WTC11 (cell line): ENCODE measurements around the gene GNAI3. TPM values are rescaled to one million over a fixed set of nuclear protein-coding genes. Genes with fewer than 3 reads are reported as not detected.

ENCODE experiments used
- ATAC-seq: fragments of 200-7000 bp; cut with Tn5 transposase; 2 replicates; pipeline ENCODE4 v1.10.0; 2021; ENCODE audit warnings: mild to moderate bottlenecking, moderate library complexity
- CTCF ChIA-PET: fragments of 300-600 bp; sonication (Branson Sonifier 250); formaldehyde crosslinking; loops from one replicate; lab custom pipeline; 2021; ENCODE audit warnings: antibody characterized with exemption; lab: Charles Lee
- POLR2A ChIA-PET: fragments of 350-600 bp; sonication (Branson Sonifier 250); formaldehyde crosslinking; loops from one replicate; lab custom pipeline; 2021; ENCODE audit warnings: antibody characterized with exemption; lab: Charles Lee
- DNase-seq: peaks from one replicate; pipeline ENCODE4 v3.0.0; 2021; ENCODE audit warnings: low spot score
- H3K27ac Mint-ChIP-seq: 2 replicates; pipeline ENCODE4 v1.8.0; 2021; ENCODE audit warnings: mixed read lengths
- H3K27me3 Mint-ChIP-seq: 2 replicates; pipeline ENCODE4 v1.8.0; 2021; ENCODE audit warnings: low read depth, mild to moderate bottlenecking, moderate library complexity, mixed read lengths
- H3K36me3 Mint-ChIP-seq: 2 replicates; pipeline ENCODE4 v1.8.0; 2021; ENCODE audit warnings: mixed read lengths
- H3K4me1 Mint-ChIP-seq: 2 replicates; pipeline ENCODE4 v1.8.0; 2022; ENCODE audit warnings: mixed read lengths
- H3K4me3 Mint-ChIP-seq: 2 replicates; pipeline ENCODE4 v1.8.0; 2021; ENCODE audit warnings: mild to moderate bottlenecking, moderate library complexity, mixed read lengths
- H3K9me3 Mint-ChIP-seq: 2 replicates; pipeline ENCODE4 v1.8.0; 2021; ENCODE audit warnings: mixed read lengths
- ELF4 ChIP-seq: sonication (generic); formaldehyde crosslinking; IDR thresholded peaks from 2 replicates; pipeline ENCODE4 v1.8.1; 2022; ENCODE audit warnings: low read depth, mild to moderate bottlenecking, moderate library complexity, missing genetic modification reagents
- FOXK1 ChIP-seq: sonication (generic); formaldehyde crosslinking; IDR thresholded peaks from 2 replicates; pipeline ENCODE4 v1.8.0; 2022; ENCODE audit warnings: mild to moderate bottlenecking, moderate library complexity, missing genetic modification reagents
- FOXP1 ChIP-seq: sonication (generic); formaldehyde crosslinking; IDR thresholded peaks from 2 replicates; pipeline ENCODE4 v1.8.0; 2022; ENCODE audit warnings: missing genetic modification reagents, mild to moderate bottlenecking, moderate library complexity, borderline replicate concordance
- HMGXB4 ChIP-seq: sonication (generic); formaldehyde crosslinking; IDR thresholded peaks from 2 replicates; pipeline ENCODE4 v1.8.1; 2023; ENCODE audit warnings: mild to moderate bottlenecking, moderate library complexity, missing genetic modification reagents
- MXD4 ChIP-seq: fragments of 250-450 bp; sonication (Bioruptor Pico); IDR thresholded peaks from 2 replicates; pipeline ENCODE4 v1.8.0; 2021; ENCODE audit warnings: mild to moderate bottlenecking, moderate library complexity, borderline replicate concordance
- SOX15 ChIP-seq: fragments of 250-450 bp; sonication (Bioruptor Pico); IDR thresholded peaks from 2 replicates; pipeline ENCODE4 v1.9.0; 2021; ENCODE audit warnings: mild to moderate bottlenecking
- SP1 ChIP-seq: sonication (generic); formaldehyde crosslinking; conservative IDR thresholded peaks from 2 replicates; pipeline ENCODE4 v1.8.1; 2022; ENCODE audit warnings: missing genetic modification reagents
- ZNF138 ChIP-seq: sonication (generic); formaldehyde crosslinking; conservative IDR thresholded peaks from 2 replicates; pipeline ENCODE4 v1.8.1; 2022; ENCODE audit warnings: mild to moderate bottlenecking, moderate library complexity, missing genetic modification reagents
- total RNA-seq: library from RNA; stranded (reverse); gene quantifications from 3 replicates; pipeline ENCODE4 v1.2.3, GENCODE V29; 2021
- TF ChIP-seq, protein P1 (sequence below): sonication (generic); formaldehyde crosslinking; IDR thresholded peaks from 2 replicates; pipeline ENCODE4 v1.8.0; 2022; ENCODE audit warnings: mild to moderate bottlenecking, missing genetic modification reagents
- TF ChIP-seq, protein P2 (sequence below): sonication (generic); formaldehyde crosslinking; IDR thresholded peaks from 2 replicates; pipeline ENCODE4 v1.8.1; 2022; ENCODE audit warnings: mild to moderate bottlenecking, moderate library complexity, missing genetic modification reagents

Gene GNAI3
- total RNA-seq, 1 experiment from 2014 or later: 7.2 TPM

DNA sequence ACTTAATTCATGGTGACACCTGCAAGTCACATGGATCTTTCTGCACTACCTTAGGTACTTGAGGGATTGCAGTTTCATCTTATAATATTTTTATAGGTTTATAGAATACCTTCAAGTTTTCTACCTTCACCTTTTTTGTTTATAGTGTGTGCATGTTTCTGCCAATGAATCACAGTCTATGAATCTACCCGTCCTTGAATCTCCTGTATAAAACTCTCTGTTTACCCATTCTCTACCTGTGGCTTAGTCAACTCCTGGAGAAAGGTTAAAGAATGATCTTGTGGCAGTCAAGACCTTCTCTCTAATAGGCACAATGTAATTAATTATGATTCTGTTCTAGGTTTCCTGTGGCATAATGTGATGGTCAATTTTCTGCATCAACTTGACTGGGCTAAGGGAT, 116.3 kb downstream of the GNAI3 start:
- H3K27me3 Mint-ChIP-seq: peaks cover 3% of the 10 kb centered on the region
- TF ChIP-seq, protein P1, sequence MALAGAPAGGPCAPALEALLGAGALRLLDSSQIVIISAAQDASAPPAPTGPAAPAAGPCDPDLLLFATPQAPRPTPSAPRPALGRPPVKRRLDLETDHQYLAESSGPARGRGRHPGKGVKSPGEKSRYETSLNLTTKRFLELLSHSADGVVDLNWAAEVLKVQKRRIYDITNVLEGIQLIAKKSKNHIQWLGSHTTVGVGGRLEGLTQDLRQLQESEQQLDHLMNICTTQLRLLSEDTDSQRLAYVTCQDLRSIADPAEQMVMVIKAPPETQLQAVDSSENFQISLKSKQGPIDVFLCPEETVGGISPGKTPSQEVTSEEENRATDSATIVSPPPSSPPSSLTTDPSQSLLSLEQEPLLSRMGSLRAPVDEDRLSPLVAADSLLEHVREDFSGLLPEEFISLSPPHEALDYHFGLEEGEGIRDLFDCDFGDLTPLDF (CRISPR knock-in tag): no peak
- TF ChIP-seq SOX15 (CRISPR knock-in tag) (no peak), HMGXB4 (CRISPR knock-in tag) (no peak), MXD4 (no peak), ZNF138 (CRISPR knock-in tag) (no peak), ELF4 (CRISPR knock-in tag) (no peak), FOXK1 (CRISPR knock-in tag) (no peak), FOXP1 (no peak)
- TF ChIP-seq, protein P2, sequence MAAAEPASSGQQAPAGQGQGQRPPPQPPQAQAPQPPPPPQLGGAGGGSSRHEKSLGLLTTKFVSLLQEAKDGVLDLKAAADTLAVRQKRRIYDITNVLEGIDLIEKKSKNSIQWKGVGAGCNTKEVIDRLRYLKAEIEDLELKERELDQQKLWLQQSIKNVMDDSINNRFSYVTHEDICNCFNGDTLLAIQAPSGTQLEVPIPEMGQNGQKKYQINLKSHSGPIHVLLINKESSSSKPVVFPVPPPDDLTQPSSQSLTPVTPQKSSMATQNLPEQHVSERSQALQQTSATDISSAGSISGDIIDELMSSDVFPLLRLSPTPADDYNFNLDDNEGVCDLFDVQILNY (CRISPR knock-in tag): no peak
- peaks cover 6% of the 10 kb centered on the region for H3K4me1 Mint-ChIP-seq
- ChIA-PET CTCF (interaction anchor here (3.9 kb wide), 1 partner anchor 25 kb away, joined by 12 read pairs; no protein-coding TSS in a partner anchor), POLR2A (no interaction called here)
- no peaks in the 10 kb centered on the region for H3K9me3 Mint-ChIP-seq
- no peak for DNase-seq
- no peak for ATAC-seq
- H3K4me3 Mint-ChIP-seq: no peak overlapping the region
- no peaks in the 10 kb centered on the region for H3K36me3 Mint-ChIP-seq
- H3K27ac Mint-ChIP-seq: no peak overlapping the region

DNA sequence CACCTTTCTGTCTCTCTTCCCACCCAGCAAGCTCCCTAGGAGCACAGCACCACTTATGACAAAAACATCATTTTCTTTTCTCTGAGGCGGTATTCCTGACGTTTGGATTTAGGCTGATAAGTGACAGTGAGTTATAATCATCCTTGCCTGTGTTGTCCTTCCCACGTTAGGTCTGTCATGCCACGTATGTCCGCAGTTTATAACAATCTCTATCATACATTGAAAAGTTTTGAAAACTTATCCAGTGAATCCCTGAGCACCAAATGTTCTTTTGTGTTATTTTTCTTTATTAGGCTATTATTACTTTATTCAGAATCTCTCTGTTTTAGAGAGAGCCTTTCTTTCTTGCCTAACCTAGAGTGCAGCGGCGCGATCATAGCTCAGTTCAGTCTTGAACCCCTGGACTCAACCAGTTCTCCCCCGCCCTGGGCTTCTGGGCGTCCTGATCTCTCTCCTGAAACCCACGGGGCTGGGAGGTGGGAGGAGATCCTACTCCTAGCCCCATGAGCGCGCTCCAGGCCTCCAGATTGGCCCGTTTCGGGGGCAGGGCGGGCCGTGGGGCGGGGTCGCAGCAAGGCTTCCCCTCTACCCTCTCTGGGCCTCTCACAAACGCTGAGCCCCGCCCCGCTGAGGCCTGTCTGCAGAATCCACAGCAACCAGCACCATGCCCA, 119.2 kb downstream of the GNAI3 start, which contains the start of gene GSTM2:
TSS of gene GSTM2 (plus strand) at position 606 of the 671 bp plus-strand sequence. CDS start at position 665, 59 bp downstream.
- TF ChIP-seq SP1 (CRISPR knock-in tag) (peak; percentile 47; the same call in 1 of the 2 replicates), SOX15 (CRISPR knock-in tag) (no peak)
- H3K9me3 Mint-ChIP-seq: peaks cover 9% of the 10 kb centered on the region
- H3K4me3 Mint-ChIP-seq: peak within 1 kb of the TSS; percentile 68
- peak; percentile 100 for ATAC-seq
- peak; percentile 95 for DNase-seq
- H3K27ac Mint-ChIP-seq: peak within 1 kb of the TSS; percentile 50
- peaks cover 6% of the 10 kb centered on the region for H3K4me1 Mint-ChIP-seq
- POLR2A ChIA-PET: interaction anchor here (1.2 to 1.3 kb wide), 2 partner anchors 27 to 119 kb away, joined by 4 to 5 read pairs; partner anchors contain the start of gene GNAI3
- CTCF ChIA-PET: interaction anchor here (1.3 to 5.4 kb wide), 5 partner anchors 25 to 362 kb away, joined by 3 to 22 read pairs (median 5); partner anchors contain the start of gene AHCYL1
- H3K27me3 Mint-ChIP-seq: peaks cover 3% of the 10 kb centered on the region; the same call in 1 of the 2 replicates
- H3K36me3 Mint-ChIP-seq: no peaks in the 10 kb centered on the region

Other genes starting within 250 kb of the GNAI3 start
- 0.23 to 1.2 TPM (median 0.94 TPM) in 3 replicates for gene MYBPHL, start 241.6 kb upstream of the GNAI3 start, total RNA-seq
- gene SORT1, start 150.7 kb upstream of the GNAI3 start, total RNA-seq: 50.2 to 60.8 TPM (median 55.9 TPM) in 3 replicates
- 115 to 150 TPM (median 119 TPM) in 3 replicates for gene PSMA5, start 122.2 kb upstream of the GNAI3 start, total RNA-seq
- gene SYPL2, start 82.1 kb upstream of the GNAI3 start, total RNA-seq: 3.0 to 3.7 TPM (median 3.5 TPM) in 3 replicates
- 8.9 to 11.1 TPM (median 10.9 TPM) in 3 replicates for gene ATXN7L2, start 64.7 kb upstream of the GNAI3 start, total RNA-seq
- 5.1 to 6.7 TPM (median 6.5 TPM) in 3 replicates for gene CYB561D1, start 54.5 kb upstream of the GNAI3 start, total RNA-seq
- gene AMIGO1, start 38.9 kb upstream of the GNAI3 start, total RNA-seq: 2.4 to 3.0 TPM (median 3.0 TPM) in 3 replicates
- gene GPR61, start 8.7 kb upstream of the GNAI3 start, total RNA-seq: 0.42 to 0.73 TPM (median 0.44 TPM) in 3 replicates
- 0.14 TPM in 1 of 3 replicates, not detected in the others for gene GNAT2, start 71.0 kb downstream of the GNAI3 start, total RNA-seq
- 51.8 to 79.8 TPM (median 60.0 TPM) in 3 replicates for gene AMPD2, start 71.2 kb downstream of the GNAI3 start, total RNA-seq
- 16.4 to 18.1 TPM (median 16.7 TPM) in 3 replicates for gene GSTM4, start 107.5 kb downstream of the GNAI3 start, total RNA-seq
- 12.9 to 15.4 TPM (median 15.3 TPM) in 3 replicates for gene GSTM2, start 119.4 kb downstream of the GNAI3 start, total RNA-seq
- gene GSTM1, start 139.2 kb downstream of the GNAI3 start, total RNA-seq: not detected in 3 replicates
- 0.09 to 0.16 TPM (median 0.11 TPM) in 3 replicates for gene GSTM5, start 163.6 kb downstream of the GNAI3 start, total RNA-seq
- 2.2 to 3.5 TPM (median 3.3 TPM) in 3 replicates for gene GSTM3, start 192.4 kb downstream of the GNAI3 start, total RNA-seq
- gene EPS8L3, start 215.3 kb downstream of the GNAI3 start, total RNA-seq: 0.17 to 0.41 TPM in 2 of 3 replicates, not detected in the other